PC-9 (cell line): ENCODE data around the gene SSH3. TPM values are rescaled to one million over a fixed set of nuclear protein-coding genes. Genes with fewer than 3 reads are reported as not detected.

Source experiments
- BruUV-seq: library from RNA; stranded (reverse); fragments of 400-500 nt; replicated peaks from 2 replicates; lab custom pipeline; 2021; lab: Mats Ljungman, UMichigan
- CTCF ChIA-PET: fragments of 300-600 bp; sonication (Branson Sonifier 250); formaldehyde crosslinking; loops from one replicate; lab custom pipeline; 2022; ENCODE audit warnings: antibody characterized with exemption; lab: Charles Lee
- POLR2A ChIA-PET: fragments of 300-600 bp; sonication (Branson Sonifier 250); formaldehyde crosslinking; loops from one replicate; lab custom pipeline; 2022; ENCODE audit warnings: antibody characterized with exemption; ENCODE audit not compliant: unreplicated experiment; lab: Charles Lee
- DNase-seq, 2 experiments: peaks; one replicate each; pipeline versions ENCODE4 v3.0.0 to v3.0.0-alpha.2; 2015 to 2022; ENCODE audit warnings: mixed read lengths in 1 of 2
- H2AFZ ChIP-seq: fragments of 200-600 bp; sonication (generic); 2 replicates; pipeline ENCODE4 v1.8.1; 2017; ENCODE audit warnings: antibody characterized with exemption
- H3F3A ChIP-seq: fragments of 200-600 bp; sonication (generic); 2 replicates; pipeline ENCODE4 v1.8.1; 2017; ENCODE audit warnings: antibody characterized with exemption, mild to moderate bottlenecking, low read depth; ENCODE audit not compliant: insufficient read depth
- H3K27ac ChIP-seq: fragments of 200-600 bp; sonication (generic); 2 replicates; pipeline ENCODE4 v1.6.1; 2016; ENCODE audit warnings: mixed run types
- H3K27me3 ChIP-seq: fragments of 200-600 bp; sonication (generic); 2 replicates; pipeline ENCODE4 v1.6.1; 2016; ENCODE audit warnings: low read depth, mixed run types; ENCODE audit not compliant: insufficient read depth
- H3K36me3 ChIP-seq: fragments of 200-600 bp; sonication (generic); 2 replicates; pipeline ENCODE4 v1.6.1; 2016; ENCODE audit warnings: low read depth, mixed run types
- H3K4me1 ChIP-seq: fragments of 200-600 bp; sonication (generic); replicated peaks from 2 replicates; pipeline ENCODE4 v1.6.1; 2016; ENCODE audit warnings: mixed run types; ENCODE audit not compliant: insufficient read depth
- H3K4me2 ChIP-seq: fragments of 200-600 bp; sonication (generic); 2 replicates; pipeline ENCODE4 v1.6.1; 2017; ENCODE audit warnings: mixed run types
- H3K4me3 ChIP-seq: fragments of 200-600 bp; sonication (generic); 2 replicates; pipeline ENCODE4 v1.6.1; 2016; ENCODE audit warnings: mixed run types
- H3K79me2 ChIP-seq: fragments of 200-600 bp; sonication (generic); 2 replicates; pipeline ENCODE4 v1.6.1; 2017; ENCODE audit warnings: low read depth, mixed run types
- H3K9me2 ChIP-seq: fragments of 200-600 bp; sonication (generic); 2 replicates; pipeline ENCODE4 v1.8.1; 2017; ENCODE audit warnings: mild to moderate bottlenecking; ENCODE audit not compliant: insufficient read depth
- H3K9me3 ChIP-seq: fragments of 200-600 bp; sonication (generic); 2 replicates; pipeline ENCODE4 v1.8.1; 2016; ENCODE audit warnings: low read depth; ENCODE audit not compliant: insufficient read depth
- H4K20me1 ChIP-seq: fragments of 200-600 bp; sonication (generic); 2 replicates; pipeline ENCODE4 v1.8.1; 2017; ENCODE audit not compliant: insufficient read depth
- CTCF ChIP-seq: fragments of 200-600 bp; sonication (generic); conservative IDR thresholded peaks from 2 replicates; pipeline ENCODE4 v1.6.1; 2017; ENCODE audit warnings: mixed run types, antibody characterized with exemption, mild to moderate bottlenecking, moderate library complexity
- EZH2 ChIP-seq: fragments of 200-600 bp; sonication (generic); IDR thresholded peaks from 2 replicates; pipeline ENCODE4 v1.8.0; 2017; ENCODE audit warnings: antibody characterized with exemption, low read depth
- intact Hi-C: fragments of 100-400 bp; cut with micrococcal nuclease; formaldehyde crosslinking; loops from one replicate; pipeline ENCODE4 v1.10.0; 2022; ENCODE audit not compliant: unreplicated experiment
- total RNA-seq: library from RNA; stranded (reverse); gene quantifications from 2 replicates; pipeline ENCODE4 v1.2.3, GENCODE V29; 2021

Gene SSH3
- total RNA-seq, 1 experiment from 2014 or later = 124 TPM

GRCh38 chr11:67349457-67349856 lies 46.1 kb downstream of the SSH3 start:
- Histone ChIP-seq H3K27ac (peak overlapping the region; percentile 4; the same call in 1 of the 2 replicates), H2AFZ (no peak overlapping the region), H4K20me1 (no peaks in the 10 kb centered on the region), H3K4me1 (peaks cover 67% of the 10 kb centered on the region), H3K9me3 (no peaks in the 10 kb centered on the region), H3K4me2 (no peak overlapping the region), H3K79me2 (peaks cover 37% of the 10 kb centered on the region), H3K9me2 (no peaks in the 10 kb centered on the region), H3K36me3 (no peaks in the 10 kb centered on the region), H3K4me3 (no peak overlapping the region), H3K27me3 (no peaks in the 10 kb centered on the region), H3F3A (peaks cover 64% of the 10 kb centered on the region)
- ChIA-PET CTCF (interaction anchor here (0.6 kb wide), 1 partner anchor 8 kb away, joined by 4 read pairs; no protein-coding TSS in a partner anchor), POLR2A (no interaction called here)
- TF ChIP-seq CTCF (no peak), EZH2 (no peak)
- intact Hi-C loops = no loop called here
- DNase-seq = no peak
- BruUV-seq = no TSS peak

- Histone ChIP-seq H3K9me2 (no peaks in the 10 kb centered on the region), H4K20me1 (no peaks in the 10 kb centered on the region), H2AFZ (no peak overlapping the region), H3K9me3 (no peaks in the 10 kb centered on the region), H3K79me2 (peaks cover 37% of the 10 kb centered on the region), H3K27ac (peak overlapping the region; percentile 4; the same call in 1 of the 2 replicates), H3F3A (peaks cover 64% of the 10 kb centered on the region), H3K4me1 (peaks cover 67% of the 10 kb centered on the region), H3K36me3 (no peaks in the 10 kb centered on the region), H3K4me3 (no peak overlapping the region), H3K27me3 (no peaks in the 10 kb centered on the region), H3K4me2 (no peak overlapping the region)
- no peak for TF ChIP-seq CTCF
- TF ChIP-seq EZH2 = no peak
- DNase-seq = no peak
- BruUV-seq = no TSS peak
- POLR2A ChIA-PET = no interaction called here
- intact Hi-C loops = loop anchor here (5.0 kb wide), 2 partner anchors 117 to 307 kb away; partner anchors contain the start of gene TMEM134
- CTCF ChIA-PET = interaction anchor here (0.6 to 0.7 kb wide), 2 partner anchors 8 to 288 kb away, joined by 4 to 7 read pairs; no protein-coding TSS in a partner anchor
These were observed 46.7 kb downstream of the SSH3 start for GRCh38 chr11:67349928-67350465.

GRCh38 chr11:67351275-67352005 lies 48.1 kb downstream of the SSH3 start:
- peaks cover 48% of the 10 kb centered on the region for H3K79me2 ChIP-seq
- H3K36me3 ChIP-seq = no peaks in the 10 kb centered on the region
- no peak overlapping the region for H2AFZ ChIP-seq
- peaks cover 67% of the 10 kb centered on the region for H3F3A ChIP-seq
- H3K9me3 ChIP-seq = no peaks in the 10 kb centered on the region
- peak overlapping the region; percentile 63 for H3K4me2 ChIP-seq
- POLR2A ChIA-PET = interaction anchor here (0.5 to 0.7 kb wide), 9 partner anchors 10 to 920 kb away, joined by 3 to 14 read pairs (median 4); partner anchors contain the start of gene C11orf24
- H3K4me3 ChIP-seq = no peak overlapping the region
- H3K4me1 ChIP-seq = peaks cover 69% of the 10 kb centered on the region
- CTCF ChIA-PET = interaction anchor here (0.5 to 4.1 kb wide), 9 partner anchors 19 to 687 kb away, joined by 3 to 55 read pairs (median 5); no protein-coding TSS in a partner anchor
- no peak overlapping the region for H3K27ac ChIP-seq
- H3K9me2 ChIP-seq = no peaks in the 10 kb centered on the region
- BruUV-seq = no TSS peak
- no peaks in the 10 kb centered on the region for H4K20me1 ChIP-seq
- H3K27me3 ChIP-seq = no peaks in the 10 kb centered on the region
- intact Hi-C loops = loop anchor here (2.0 to 5.0 kb wide), 3 partner anchors 116 to 306 kb away; partner anchors contain the start of genes GSTP1 and TMEM134
- no peak for TF ChIP-seq EZH2
- peak; percentile 96 for TF ChIP-seq CTCF
- DNase-seq = peak; percentile 72 to 81
